RPMI8226 (cell line): ENCODE measurements around the gene CREB5.
"Not testable (repeated sequence)": the region's sequence is repeated elsewhere in the genome, so short reads cannot be mapped to it uniquely, and the experiment has no call there.

Experiments used
- DNase-seq: peaks from one replicate; pipeline ENCODE4 v3.0.0-alpha.2; 2015

The CREB5 gene

GRCh38 chr7:28588602-28589001 is 176.3 kb downstream of the CREB5 start:
- no peak for DNase-seq

- DNase-seq, result no peak
Observed at GRCh38 chr7:28591041-28591674, 178.8 kb downstream of the CREB5 start.

- no peak for DNase-seq
Observed at GRCh38 chr7:28591725-28592349, 179.5 kb downstream of the CREB5 start.

- DNase-seq, result no peak
Observed at GRCh38 chr7:28592861-28593260, 180.5 kb downstream of the CREB5 start.

GRCh38 chr7:28595076-28595475 is 182.8 kb downstream of the CREB5 start:
- DNase-seq, result no peak

- no peak for DNase-seq
Observed at GRCh38 chr7:28595801-28596200, 183.5 kb downstream of the CREB5 start.

- no peak for DNase-seq
Observed at GRCh38 chr7:28596245-28596935, 184.1 kb downstream of the CREB5 start.

- DNase-seq, result no peak
Observed at GRCh38 chr7:28597284-28597683, 185.0 kb downstream of the CREB5 start.

- DNase-seq, result not testable (repeated sequence)
Observed at GRCh38 chr7:28598037-28598436, 185.7 kb downstream of the CREB5 start.

GRCh38 chr7:28598586-28598985 is 186.3 kb downstream of the CREB5 start:
- no peak for DNase-seq

GRCh38 chr7:28599411-28599810 is 187.1 kb downstream of the CREB5 start:
- no peak for DNase-seq

GRCh38 chr7:28602282-28602681 is 190.0 kb downstream of the CREB5 start:
- DNase-seq, result no peak

GRCh38 chr7:28605427-28606085 is 193.2 kb downstream of the CREB5 start:
- DNase-seq, result no peak

GRCh38 chr7:28606421-28606820 is 194.1 kb downstream of the CREB5 start:
- DNase-seq, result no peak

- no peak for DNase-seq
Observed at GRCh38 chr7:28607855-28608193, 195.5 kb downstream of the CREB5 start.

GRCh38 chr7:28608237-28608656 is 195.9 kb downstream of the CREB5 start:
- DNase-seq, result no peak

- no peak for DNase-seq
Observed at GRCh38 chr7:28608731-28609130, 196.4 kb downstream of the CREB5 start.

GRCh38 chr7:28609608-28610007 is 197.3 kb downstream of the CREB5 start:
- no peak for DNase-seq

GRCh38 chr7:28611399-28611897 is 199.1 kb downstream of the CREB5 start:
- not testable (repeated sequence) for DNase-seq

- no peak for DNase-seq
Observed at GRCh38 chr7:28613262-28613661, 200.9 kb downstream of the CREB5 start.

- DNase-seq, result no peak
Observed at GRCh38 chr7:28615091-28615490, 202.8 kb downstream of the CREB5 start.

GRCh38 chr7:28617308-28617880 is 205.1 kb downstream of the CREB5 start:
- no peak for DNase-seq

GRCh38 chr7:28618383-28618782 is 206.1 kb downstream of the CREB5 start:
- DNase-seq, result no peak
